ENCODE results near the gene NSUN7. TPM values are rescaled to one million over a fixed set of nuclear protein-coding genes. Genes with fewer than 3 reads are reported as not detected.
"Not testable (repeated sequence)": the region's sequence is repeated elsewhere in the genome, so short reads cannot be mapped to it uniquely, and the experiment has no call there.

NSUN7 gene
- total RNA-seq, 1 donor from 2014 or later, result 4.7 TPM

DNA sequence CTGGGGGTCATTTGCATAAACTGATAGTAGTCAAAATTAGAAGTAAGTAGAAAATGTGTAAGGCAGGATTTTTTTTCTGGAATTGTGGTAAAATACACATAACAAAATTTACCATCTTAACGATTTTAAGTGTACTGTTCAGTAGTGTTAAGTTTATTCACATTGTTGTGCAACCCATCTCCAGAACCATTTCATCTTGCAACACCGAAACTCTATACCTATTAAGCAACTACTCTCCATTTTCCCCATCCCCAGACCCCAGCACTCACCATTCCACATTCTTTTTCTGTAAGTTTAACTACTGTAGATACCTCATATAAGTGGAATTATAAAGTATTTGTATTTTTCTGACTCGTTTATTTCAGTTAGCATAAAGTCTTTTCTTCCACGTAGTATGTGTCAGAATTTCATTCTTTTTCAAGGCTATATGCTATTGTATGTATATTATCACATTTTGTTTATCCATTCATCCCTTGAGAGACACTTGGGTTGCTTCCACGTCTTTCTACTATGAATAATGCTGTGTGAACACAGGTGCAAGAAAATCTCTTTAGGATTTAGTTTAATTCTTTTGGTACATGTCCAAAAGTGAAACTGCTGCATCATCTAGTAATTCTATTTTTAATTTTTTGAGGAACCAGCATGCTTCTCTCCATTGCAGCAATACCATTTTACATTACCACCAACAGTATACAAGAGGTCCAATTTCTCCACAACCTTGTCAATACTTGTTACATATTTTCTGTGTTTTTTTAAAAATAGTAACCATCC lies 39.1 kb upstream of the NSUN7 start:
- Mint-ChIP-seq H3K27ac (ENCODE audit: unreplicated experiment) (no peak overlapping the region), H3K4me1 (no peaks in the 10 kb centered on the region), H3K36me3 (ENCODE audit: low read depth) (no peaks in the 10 kb centered on the region), H3K4me3 (no peak overlapping the region), H3K27me3 (ENCODE audit: low read depth) (peaks cover 5% of the 10 kb centered on the region), H3K9me3 (no peaks in the 10 kb centered on the region)
- TF ChIP-seq, protein P1, sequence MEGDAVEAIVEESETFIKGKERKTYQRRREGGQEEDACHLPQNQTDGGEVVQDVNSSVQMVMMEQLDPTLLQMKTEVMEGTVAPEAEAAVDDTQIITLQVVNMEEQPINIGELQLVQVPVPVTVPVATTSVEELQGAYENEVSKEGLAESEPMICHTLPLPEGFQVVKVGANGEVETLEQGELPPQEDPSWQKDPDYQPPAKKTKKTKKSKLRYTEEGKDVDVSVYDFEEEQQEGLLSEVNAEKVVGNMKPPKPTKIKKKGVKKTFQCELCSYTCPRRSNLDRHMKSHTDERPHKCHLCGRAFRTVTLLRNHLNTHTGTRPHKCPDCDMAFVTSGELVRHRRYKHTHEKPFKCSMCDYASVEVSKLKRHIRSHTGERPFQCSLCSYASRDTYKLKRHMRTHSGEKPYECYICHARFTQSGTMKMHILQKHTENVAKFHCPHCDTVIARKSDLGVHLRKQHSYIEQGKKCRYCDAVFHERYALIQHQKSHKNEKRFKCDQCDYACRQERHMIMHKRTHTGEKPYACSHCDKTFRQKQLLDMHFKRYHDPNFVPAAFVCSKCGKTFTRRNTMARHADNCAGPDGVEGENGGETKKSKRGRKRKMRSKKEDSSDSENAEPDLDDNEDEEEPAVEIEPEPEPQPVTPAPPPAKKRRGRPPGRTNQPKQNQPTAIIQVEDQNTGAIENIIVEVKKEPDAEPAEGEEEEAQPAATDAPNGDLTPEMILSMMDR (conservative IDR thresholded peaks at IDR 0.05), result no peak
- DNase-seq (ENCODE audit: low read depth, low spot score), result no peak

GRCh38 chr4:40713001-40713400 lies 36.8 kb upstream of the NSUN7 start:
- H3K27ac Mint-ChIP-seq (ENCODE audit: unreplicated experiment); H3K4me3 Mint-ChIP-seq; H3K36me3 Mint-ChIP-seq (ENCODE audit: low read depth); DNase-seq (ENCODE audit: low read depth, low spot score); H3K9me3 Mint-ChIP-seq; H3K4me1 Mint-ChIP-seq; H3K27me3 Mint-ChIP-seq (ENCODE audit: low read depth): not testable (repeated sequence)

GRCh38 chr4:40713798-40714197 lies 36.0 kb upstream of the NSUN7 start:
- H3K27ac Mint-ChIP-seq (ENCODE audit: unreplicated experiment), result no peak overlapping the region
- no peaks in the 10 kb centered on the region for H3K9me3 Mint-ChIP-seq
- TF ChIP-seq, protein P1 (conservative IDR thresholded peaks at IDR 0.05), result no peak
- H3K4me1 Mint-ChIP-seq, result peaks cover 8% of the 10 kb centered on the region
- H3K27me3 Mint-ChIP-seq (ENCODE audit: low read depth), result peaks cover 5% of the 10 kb centered on the region
- no peak overlapping the region for H3K4me3 Mint-ChIP-seq
- no peak for DNase-seq (ENCODE audit: low read depth, low spot score)
- no peaks in the 10 kb centered on the region for H3K36me3 Mint-ChIP-seq (ENCODE audit: low read depth)

- H3K27ac Mint-ChIP-seq (ENCODE audit: unreplicated experiment), result no peak overlapping the region
Observed at GRCh38 chr4:40718586-40718985, 31.2 kb upstream of the NSUN7 start.

GRCh38 chr4:40719008-40719623 lies 30.6 kb upstream of the NSUN7 start:
- Mint-ChIP-seq H3K4me1 (peaks cover 10% of the 10 kb centered on the region), H3K27me3 (ENCODE audit: low read depth) (peaks cover 2% of the 10 kb centered on the region), H3K4me3 (no peak overlapping the region), H3K9me3 (no peaks in the 10 kb centered on the region), H3K36me3 (ENCODE audit: low read depth) (no peaks in the 10 kb centered on the region), H3K27ac (ENCODE audit: unreplicated experiment) (no peak overlapping the region)
- DNase-seq (ENCODE audit: low read depth, low spot score), result no peak
- TF ChIP-seq, protein P1 (conservative IDR thresholded peaks at IDR 0.05), result peak; percentile 70

More at GRCh38 chr4:40718586-40718985, 31.2 kb upstream of the NSUN7 start:
- DNase-seq (ENCODE audit: low read depth, low spot score), result no peak
- Mint-ChIP-seq H3K9me3 (no peaks in the 10 kb centered on the region), H3K4me1 (peaks cover 10% of the 10 kb centered on the region), H3K36me3 (ENCODE audit: low read depth) (no peaks in the 10 kb centered on the region), H3K4me3 (no peak overlapping the region), H3K27me3 (ENCODE audit: low read depth) (peaks cover 2% of the 10 kb centered on the region)
- TF ChIP-seq, protein P1 (conservative IDR thresholded peaks at IDR 0.05), result no peak

GRCh38 chr4:40720351-40720750 lies 29.4 kb upstream of the NSUN7 start:
- H3K4me3 Mint-ChIP-seq, result no peak overlapping the region
- no peaks in the 10 kb centered on the region for H3K9me3 Mint-ChIP-seq
- no peak for DNase-seq (ENCODE audit: low read depth, low spot score)
- H3K36me3 Mint-ChIP-seq (ENCODE audit: low read depth), result no peaks in the 10 kb centered on the region
- peaks cover 10% of the 10 kb centered on the region for H3K4me1 Mint-ChIP-seq
- TF ChIP-seq, protein P1 (conservative IDR thresholded peaks at IDR 0.05), result no peak
- H3K27me3 Mint-ChIP-seq (ENCODE audit: low read depth), result peaks cover 2% of the 10 kb centered on the region
- no peak overlapping the region for H3K27ac Mint-ChIP-seq (ENCODE audit: unreplicated experiment)
